ENCODE data around the gene AK8. TPM values are rescaled to one million over a fixed set of nuclear protein-coding genes. Genes with fewer than 3 reads are reported as not detected.

AK8 gene
- total RNA-seq, 1 experiment from 2014 or later: 2.5 TPM

- Histone ChIP-seq H3K27me3 (ENCODE audit: insufficient read depth, low read length) (no peaks in the 10 kb centered on the region), H3K79me2 (ENCODE audit: insufficient read depth, low read length) (peaks cover 96% of the 10 kb centered on the region), H3K4me1 (ENCODE audit: control insufficient read depth in 1 of 2, insufficient read depth in 2 of 2, low read length in 2 of 2) (no peaks in the 10 kb centered on the region), H2AFZ (ENCODE audit: low read depth, low read length, poor library complexity, severe bottlenecking) (no peak overlapping the region), H3K36me3 (ENCODE audit: control insufficient read depth in 1 of 2, insufficient read depth in 2 of 2, low read length in 2 of 2) (peaks cover 58 to 63% of the 10 kb centered on the region in 2 experiments), H3K9me3 (ENCODE audit: control insufficient read depth in 1 of 2, insufficient read depth in 1 of 2, low read depth in 1 of 2, low read length in 2 of 2) (no peaks in the 10 kb centered on the region), H3K27ac (ENCODE audit: low read depth, low read length) (no peak overlapping the region), H3K4me3 (replicated peaks in 1 of 2; ENCODE audit: low read depth in 1 of 2, low read length in 2 of 2) (no peak overlapping the region), H4K20me1 (ENCODE audit: insufficient read depth) (peaks cover 17% of the 10 kb centered on the region), H3K9me2 (ENCODE audit: insufficient read depth) (no peaks in the 10 kb centered on the region), H3K9ac (ENCODE audit: low read length) (no peak overlapping the region), H3K4me2 (ENCODE audit: low read length) (no peak overlapping the region)
- intact Hi-C loops (cut with micrococcal nuclease): no loop called here
- ATAC-seq (no peak), DNase-seq (ENCODE audit: low read depth, low spot score) (no peak)
- no TSS peak for BruUV-seq (replicated peaks)
- RAD21 ChIA-PET (ENCODE audit: low non-redundant PET in 1 of 2, low total read pairs in 2 of 2, uncharacterized antibody in 2 of 2, unreplicated experiment in 2 of 2): no interaction called here
- POLR2A ChIA-PET: no interaction called here
- TF ChIP-seq REST (IDR thresholded peaks at IDR 0.05; ENCODE audit: low read depth): no peak
- CTCF ChIA-PET: no interaction called here
These were observed 194.2 kb downstream of the AK8 start for GRCh38 chr9:132683873-132684272.

GRCh38 chr9:132681561-132681960 is 196.5 kb downstream of the AK8 start:
- Histone ChIP-seq H3K4me2 (ENCODE audit: low read length) (no peak overlapping the region), H3K79me2 (ENCODE audit: insufficient read depth, low read length) (peaks cover 100% of the 10 kb centered on the region), H2AFZ (ENCODE audit: low read depth, low read length, poor library complexity, severe bottlenecking) (no peak overlapping the region), H3K9me3 (ENCODE audit: control insufficient read depth in 1 of 2, insufficient read depth in 1 of 2, low read depth in 1 of 2, low read length in 2 of 2) (no peaks in the 10 kb centered on the region), H3K4me3 (replicated peaks in 1 of 2; ENCODE audit: low read depth in 1 of 2, low read length in 2 of 2) (no peak overlapping the region), H3K27me3 (ENCODE audit: insufficient read depth, low read length) (no peaks in the 10 kb centered on the region), H3K27ac (ENCODE audit: low read depth, low read length) (no peak overlapping the region), H3K9ac (ENCODE audit: low read length) (no peak overlapping the region), H3K4me1 (ENCODE audit: control insufficient read depth in 1 of 2, insufficient read depth in 2 of 2, low read length in 2 of 2) (no peaks in the 10 kb centered on the region), H4K20me1 (ENCODE audit: insufficient read depth) (peaks cover 21% of the 10 kb centered on the region; the same call in 1 of the 2 replicates), H3K9me2 (ENCODE audit: insufficient read depth) (no peaks in the 10 kb centered on the region), H3K36me3 (ENCODE audit: control insufficient read depth in 1 of 2, insufficient read depth in 2 of 2, low read length in 2 of 2) (peaks cover 49 to 55% of the 10 kb centered on the region in 2 experiments)
- intact Hi-C loops (cut with micrococcal nuclease): no loop called here
- BruUV-seq (replicated peaks): no TSS peak
- POLR2A ChIA-PET: no interaction called here
- RAD21 ChIA-PET (ENCODE audit: low non-redundant PET in 1 of 2, low total read pairs in 2 of 2, uncharacterized antibody in 2 of 2, unreplicated experiment in 2 of 2): no interaction called here
- ATAC-seq: no peak
- no peak for TF ChIP-seq ZFX (IDR thresholded peaks at IDR 0.05)
- DNase-seq (ENCODE audit: low read depth, low spot score): no peak
- CTCF ChIA-PET: no interaction called here
